Occipital lobe (tissue), 2 donors: Measurements from ENCODE around the gene HOXC10. TPM values are rescaled to one million over a fixed set of nuclear protein-coding genes. Genes with fewer than 3 reads are reported as not detected.

Experiments used
- DNase-seq: peaks from one replicate; lab custom pipeline; 2025; lab: John Stamatoyannopoulos, UW
- total RNA-seq: library from RNA; depleted of rRNA; stranded (reverse); fragments of >200 nt; gene quantifications from one replicate; pipeline ENCODE4 v1.2.3, GENCODE V29; 2014

HOXC10 gene
- total RNA-seq, 1 donor from 2014 or later = not detected

- no peak for DNase-seq
These were observed 43.6 kb downstream of the HOXC10 start, which contains the start of gene HOXC6 for GRCh38 chr12:54028314-54029201. Gene HOXC6 (plus strand): TSS chr12:54028440. CDS start chr12:54028522, 82 bp downstream.

DNA sequence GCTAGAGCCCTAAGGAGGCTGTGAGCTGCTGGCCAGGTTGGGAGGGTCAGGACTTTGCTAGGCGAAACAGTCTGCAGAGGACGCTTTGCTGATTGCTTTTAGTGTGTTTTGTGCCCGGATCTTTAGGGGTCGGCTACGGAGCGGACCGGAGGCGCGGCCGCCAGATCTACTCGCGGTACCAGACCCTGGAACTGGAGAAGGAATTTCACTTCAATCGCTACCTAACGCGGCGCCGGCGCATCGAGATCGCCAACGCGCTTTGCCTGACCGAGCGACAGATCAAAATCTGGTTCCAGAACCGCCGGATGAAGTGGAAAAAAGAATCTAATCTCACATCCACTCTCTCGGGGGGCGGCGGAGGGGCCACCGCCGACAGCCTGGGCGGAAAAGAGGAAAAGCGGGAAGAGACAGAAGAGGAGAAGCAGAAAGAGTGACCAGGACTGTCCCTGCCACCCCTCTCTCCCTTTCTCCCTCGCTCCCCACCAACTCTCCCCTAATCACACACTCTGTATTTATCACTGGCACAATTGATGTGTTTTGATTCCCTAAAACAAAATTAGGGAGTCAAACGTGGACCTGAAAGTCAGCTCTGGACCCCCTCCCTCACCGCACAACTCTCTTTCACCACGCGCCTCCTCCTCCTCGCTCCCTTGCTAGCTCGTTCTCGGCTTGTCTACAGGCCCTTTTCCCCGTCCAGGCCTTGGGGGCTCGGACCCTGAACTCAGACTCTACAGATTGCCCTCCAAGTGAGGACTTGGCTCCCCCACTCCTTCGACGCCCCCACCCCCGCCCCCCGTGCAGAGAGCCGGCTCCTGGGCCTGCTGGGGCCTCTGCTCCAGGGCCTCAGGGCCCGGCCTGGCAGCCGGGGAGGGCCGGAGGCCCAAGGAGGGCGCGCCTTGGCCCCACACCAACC is 44.8 kb downstream of the HOXC10 start:
- no peak for DNase-seq

GRCh38 chr12:54030442-54030801 is 45.5 kb downstream of the HOXC10 start:
- no peak for DNase-seq

- no peak for DNase-seq
These were observed 46.0 kb downstream of the HOXC10 start for GRCh38 chr12:54030889-54031471.

- no peak for DNase-seq
These were observed 46.5 kb downstream of the HOXC10 start for GRCh38 chr12:54031480-54031879.

DNA sequence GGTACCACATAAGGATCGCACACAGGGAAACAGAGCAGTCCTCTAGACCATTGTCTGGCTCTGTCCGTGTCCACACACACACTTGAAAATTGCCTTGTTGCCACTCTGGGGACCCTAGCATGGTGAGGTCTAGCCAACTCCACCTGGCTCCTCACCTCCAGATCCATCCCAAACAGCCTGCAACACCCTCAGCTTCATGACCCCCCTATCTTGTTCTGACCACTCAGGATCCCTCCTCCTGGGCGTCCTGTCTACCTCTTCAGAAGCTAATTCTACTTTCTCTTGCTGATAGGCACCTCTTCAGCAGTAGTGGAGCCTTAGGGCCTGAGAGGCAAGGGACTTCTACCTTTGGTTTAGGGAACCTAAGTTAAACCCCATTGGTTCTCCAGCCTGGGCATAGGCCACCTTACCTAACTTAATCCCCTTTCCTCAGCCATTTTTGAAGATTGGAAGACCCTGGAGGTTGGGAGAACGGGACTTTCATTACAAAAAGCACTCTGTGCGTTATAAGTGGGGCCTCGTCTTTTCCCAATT is 47.2 kb downstream of the HOXC10 start:
- DNase-seq = no peak

DNA sequence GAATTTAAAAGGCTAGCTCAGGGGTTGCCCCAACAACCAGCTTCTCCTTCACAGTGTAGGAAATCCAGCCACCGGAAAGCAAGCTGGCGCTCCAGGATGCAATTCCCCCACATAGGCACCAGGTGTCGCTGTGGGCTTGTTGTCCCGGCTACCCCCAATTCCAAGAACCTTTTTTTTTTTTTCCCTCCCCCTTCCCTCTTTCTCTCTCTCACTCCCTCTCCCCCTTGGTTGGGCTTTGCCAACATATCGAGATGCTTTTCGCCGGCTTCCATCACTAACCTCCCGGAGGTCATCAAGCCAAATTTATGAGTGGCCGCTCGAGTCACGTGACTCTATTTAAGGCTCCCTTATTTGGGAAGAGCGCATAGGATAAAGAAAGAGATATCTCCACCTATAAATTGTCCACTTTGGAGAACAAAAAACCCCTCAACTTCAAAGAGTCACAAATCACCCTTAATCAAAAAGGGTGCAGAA is 47.7 kb downstream of the HOXC10 start, which contains the start of gene HOXC5:
Gene HOXC5 (plus strand): TSS at position 424 of the 474 bp plus-strand sequence. CDS start 73 bp downstream, outside the sequence.
- DNase-seq = no peak

GRCh38 chr12:54033106-54033979 is 48.4 kb downstream of the HOXC10 start:
- DNase-seq = no peak

DNA sequence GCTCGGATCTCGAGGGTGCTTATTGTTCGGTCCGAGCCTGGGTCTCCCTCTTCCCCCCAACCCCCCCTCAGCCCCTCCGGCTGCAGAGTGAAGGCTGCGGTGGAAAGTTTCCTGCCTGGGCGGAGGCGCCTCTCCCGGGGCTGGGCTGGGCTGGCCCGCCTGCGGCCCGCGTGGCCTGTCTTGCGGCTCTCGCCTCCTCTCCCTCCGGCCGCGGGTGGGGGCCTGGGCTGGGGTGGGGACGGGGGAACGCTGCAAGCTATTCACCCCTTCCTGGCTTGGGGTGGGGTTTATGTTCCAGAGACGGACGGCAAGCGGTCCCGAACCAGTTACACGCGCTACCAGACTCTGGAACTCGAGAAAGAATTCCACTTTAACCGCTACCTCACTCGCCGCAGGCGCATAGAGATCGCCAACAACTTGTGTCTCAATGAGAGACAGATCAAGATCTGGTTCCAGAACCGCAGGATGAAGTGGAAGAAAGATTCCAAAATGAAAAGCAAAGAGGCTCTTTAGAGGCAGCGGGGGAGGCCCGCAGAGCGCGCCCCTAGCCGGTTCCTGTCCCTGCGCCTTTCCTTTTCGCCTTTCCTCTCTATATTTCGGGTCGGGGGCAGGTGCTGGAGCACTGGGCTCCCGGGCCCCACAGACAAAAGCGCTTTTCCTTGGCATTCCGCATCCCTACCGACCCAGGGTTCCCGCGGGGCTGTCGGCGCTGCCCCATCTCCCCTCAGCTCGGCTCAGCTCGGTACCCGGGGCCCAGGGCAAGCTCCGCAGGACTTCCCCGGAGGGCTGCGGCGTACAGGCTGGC is 49.2 kb downstream of the HOXC10 start:
- no peak for DNase-seq

DNA sequence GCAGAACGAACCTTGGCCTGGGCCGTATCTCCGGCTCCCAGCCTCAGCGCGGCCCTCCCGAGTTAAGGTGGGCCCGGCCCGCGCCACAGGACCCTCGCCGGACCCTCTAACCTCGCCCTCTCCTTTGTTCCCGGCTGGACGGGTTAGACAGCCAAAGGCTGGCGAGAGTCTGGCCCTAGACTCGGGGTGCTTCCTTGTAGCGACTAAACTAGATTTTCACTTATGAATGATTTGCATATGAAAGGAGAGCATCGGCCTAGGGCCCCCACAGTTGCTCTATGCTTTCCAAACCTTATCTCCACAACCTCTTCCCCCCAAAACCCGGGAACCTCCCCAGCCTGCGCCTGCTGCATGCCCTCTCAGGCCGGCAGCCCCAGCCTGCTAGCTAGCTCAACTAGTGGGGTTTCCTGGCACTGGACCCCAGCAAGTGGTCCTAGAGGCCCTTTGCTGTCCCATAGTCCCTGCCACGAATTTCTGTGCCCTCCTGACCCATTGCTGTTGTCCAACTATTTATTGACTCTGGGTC is 49.9 kb downstream of the HOXC10 start:
- DNase-seq = no peak

- no peak for DNase-seq
These were observed 50.8 kb downstream of the HOXC10 start for GRCh38 chr12:54035568-54036264.

DNA sequence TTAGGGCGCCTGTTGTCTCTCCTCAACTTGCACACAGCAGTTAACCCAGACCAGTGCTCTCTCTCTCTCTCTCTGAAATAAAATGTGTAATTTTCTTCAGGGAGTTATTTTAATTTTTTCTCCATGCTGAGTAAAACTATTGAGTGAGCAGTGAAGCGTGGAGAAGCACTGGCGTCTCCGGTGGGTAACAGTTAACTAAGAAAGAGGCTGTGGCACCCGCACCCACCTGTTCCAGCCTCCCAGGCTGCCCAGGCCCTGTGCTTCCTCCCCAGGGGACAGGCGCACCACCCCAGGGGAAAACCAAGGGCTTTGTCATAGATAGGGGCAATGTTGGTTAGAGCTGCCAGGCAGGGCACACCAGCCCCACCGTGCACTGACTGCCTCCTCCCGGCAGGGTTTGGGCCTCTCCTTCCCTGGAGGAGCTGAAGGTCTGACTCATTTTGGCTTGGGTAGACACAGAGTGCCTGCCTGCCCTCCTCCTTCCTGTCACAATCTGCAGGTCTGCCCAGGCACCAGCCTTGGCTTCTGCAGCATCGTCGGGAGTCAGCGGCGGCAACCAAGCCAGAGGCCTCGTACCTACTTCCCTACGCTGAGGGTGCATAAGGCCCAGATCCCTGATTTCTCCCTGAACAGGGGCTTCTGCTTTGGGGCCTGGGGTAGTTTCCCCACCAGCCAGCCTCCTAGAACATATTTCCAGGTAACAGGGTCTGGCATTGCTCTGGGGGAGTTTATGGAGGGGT is 51.8 kb downstream of the HOXC10 start:
- DNase-seq = no peak

- DNase-seq = no peak
These were observed 52.7 kb downstream of the HOXC10 start for GRCh38 chr12:54037360-54038283.

GRCh38 chr12:54038284-54038870 is 53.4 kb downstream of the HOXC10 start:
- DNase-seq = no peak

DNA sequence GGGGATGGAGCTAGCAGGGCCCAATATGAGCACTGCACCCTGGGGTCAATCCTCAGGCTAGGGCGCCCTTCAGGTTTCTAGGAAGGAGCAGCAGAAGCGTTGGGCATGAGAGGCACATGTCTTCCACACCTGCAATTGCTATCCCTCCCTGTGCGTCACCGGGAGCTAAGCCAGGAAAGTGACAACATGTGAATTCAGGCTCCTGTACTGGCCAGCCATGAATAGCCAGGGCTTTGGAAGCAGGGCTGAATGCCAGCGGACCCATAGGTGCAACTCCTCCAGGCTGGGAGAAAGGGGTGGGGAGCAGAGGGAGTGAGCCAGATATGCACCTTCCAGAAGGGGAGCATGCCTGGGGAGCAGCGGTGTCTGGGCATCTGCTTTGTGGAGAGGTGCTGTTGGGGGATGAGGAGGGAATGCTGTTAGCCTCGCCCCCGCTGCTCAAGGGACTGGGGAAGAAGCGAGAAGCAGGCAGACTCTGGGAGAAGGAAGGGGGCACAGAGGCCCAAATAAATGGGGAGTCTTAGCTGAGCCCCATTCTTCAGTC is 54.0 kb downstream of the HOXC10 start:
- DNase-seq = no peak
